B cell (primary cell): ENCODE measurements around the gene AQP12B. TPM values are rescaled to one million over a fixed set of nuclear protein-coding genes. Genes with fewer than 3 reads are reported as not detected.

Experiments used
- ATAC-seq: fragments of 200-7000 bp; cut with Tn5 transposase; one replicate; pipeline ENCODE4 v1.10.0; 2021; ENCODE audit warnings: low read depth, mild to moderate bottlenecking, moderate number of reproducible peaks, moderate library complexity
- CTCF ChIA-PET: fragments of 350-600 bp; sonication (Branson Sonifier 250); formaldehyde crosslinking; loops from one replicate; lab custom pipeline; 2021; ENCODE audit warnings: antibody characterized with exemption, inconsistent platforms; lab: Charles Lee
- POLR2A ChIA-PET: fragments of 350-600 bp; sonication (Branson Sonifier 250); formaldehyde crosslinking; loops from one replicate; lab custom pipeline; 2021; ENCODE audit warnings: antibody characterized with exemption; lab: Charles Lee
- DNase-seq: peaks from one replicate; pipeline ENCODE4 v3.0.0; 2013
- H2AFZ ChIP-seq: 2 replicates; pipeline ENCODE4 v1.6.1; 2012; ENCODE audit warnings: mild to moderate bottlenecking, low read depth, low read length; ENCODE audit not compliant: insufficient read depth, poor library complexity, severe bottlenecking
- H3K27ac ChIP-seq, 2 donors: 1 replicate in 1 of 2; 2 replicates in 1 of 2; pipeline ENCODE4 v1.5.1; 2012 to 2013; ENCODE audit warnings: low read length in 2 of 2, mild to moderate bottlenecking in 2 of 2, moderate library complexity in 1 of 2
- H3K27me3 ChIP-seq, 4 experiments: fragments of 200-600 bp in 1 of 4; sonication (generic) in 1 of 4; replicated peaks in 1 of 4; 1 replicate in 2 of 4; 2 replicates in 2 of 4; pipeline versions ENCODE4 v1.6.1 to v1.7.0; 2013 to 2016; ENCODE audit warnings: low read length in 3 of 4, mild to moderate bottlenecking in 2 of 4, mixed read lengths in 1 of 4, moderate library complexity in 1 of 4; ENCODE audit not compliant: insufficient read depth in 4 of 4, control insufficient read depth in 3 of 4; ENCODE audit errors: control extremely low read depth in 1 of 4
- H3K36me3 ChIP-seq, 2 experiments: replicated peaks in 1 of 2; 1 replicate in 1 of 2; 2 replicates in 1 of 2; pipeline versions ENCODE4 v1.6.1 to v1.7.1; 2013; ENCODE audit warnings: low read length in 1 of 2; ENCODE audit not compliant: insufficient read depth in 2 of 2, control insufficient read depth in 1 of 2; ENCODE audit errors: control extremely low read depth in 1 of 2, extremely low read depth in 1 of 2
- H3K4me1 ChIP-seq, 2 donors: fragments of 200-600 bp in 1 of 2; sonication (generic) in 1 of 2; 1 replicate in 1 of 2; 2 replicates in 1 of 2; pipeline versions ENCODE4 v1.5.1 to v1.6.1; 2013 to 2017; ENCODE audit warnings: low read length in 2 of 2; ENCODE audit not compliant: control insufficient read depth in 2 of 2, insufficient read depth in 2 of 2
- H3K4me2 ChIP-seq: replicated peaks from 2 replicates; pipeline ENCODE3; 2012; ENCODE audit warnings: mild to moderate bottlenecking, low read depth, low read length; ENCODE audit not compliant: poor library complexity, severe bottlenecking
- H3K4me3 ChIP-seq, 5 experiments: fragments of 200-600 bp in 1 of 5; sonication (generic) in 1 of 5; 1 replicate in 3 of 5; 2 replicates in 2 of 5; pipeline versions ENCODE4 v1.5.1 to v1.7.0; 2011 to 2016; ENCODE audit warnings: low read length in 4 of 5, mild to moderate bottlenecking in 4 of 5, low read depth in 2 of 5, control low read depth in 1 of 5, moderate library complexity in 1 of 5; ENCODE audit not compliant: insufficient read depth in 1 of 5; ENCODE audit errors: control extremely low read depth in 1 of 5, extremely low read depth in 1 of 5
- H3K79me2 ChIP-seq: fragments of 200-600 bp; sonication (generic); one replicate; pipeline ENCODE4 v1.6.0; 2016; ENCODE audit warnings: low read length; ENCODE audit not compliant: control insufficient read depth, insufficient read depth
- H3K9ac ChIP-seq: fragments of 200-600 bp; sonication (generic); 2 replicates; pipeline ENCODE4 v1.6.1; 2017; ENCODE audit warnings: mild to moderate bottlenecking, low read length, moderate library complexity
- H3K9me3 ChIP-seq, 3 donors: one replicate each; pipeline versions ENCODE4 v1.6.1 to v1.7.1; 2013; ENCODE audit warnings: low read length in 2 of 3; ENCODE audit not compliant: control insufficient read depth in 2 of 3, insufficient read depth in 1 of 3; ENCODE audit errors: control extremely low read depth in 1 of 3
- H4K20me1 ChIP-seq: 2 replicates; pipeline ENCODE4 v1.6.0; 2012; ENCODE audit warnings: mild to moderate bottlenecking, low read length; ENCODE audit not compliant: insufficient read depth, control insufficient read depth, poor library complexity, severe bottlenecking
- H3K27ac Mint-ChIP-seq: one replicate; pipeline ENCODE4 v1.8.0; 2021; ENCODE audit warnings: mixed read lengths
- H3K27me3 Mint-ChIP-seq: one replicate; pipeline ENCODE4 v1.8.0; 2021; ENCODE audit warnings: mixed read lengths
- H3K4me1 Mint-ChIP-seq: one replicate; pipeline ENCODE4 v1.8.0; 2021; ENCODE audit warnings: mixed read lengths
- H3K4me3 Mint-ChIP-seq: one replicate; pipeline ENCODE4 v1.8.0; 2021; ENCODE audit warnings: mixed read lengths
- H3K9me3 Mint-ChIP-seq: one replicate; pipeline ENCODE4 v1.8.0; 2022; ENCODE audit warnings: mixed read lengths; ENCODE audit not compliant: insufficient read depth
- EZH2 ChIP-seq: IDR thresholded peaks from 2 replicates; pipeline ENCODE4 v1.6.1; 2012; ENCODE audit warnings: borderline replicate concordance, low read depth, mild to moderate bottlenecking, moderate library complexity, low read length; ENCODE audit not compliant: insufficient read depth, poor library complexity, severe bottlenecking
- whole genome bisulfite sequencing: methylation state at CpG from one replicate; pipeline ENCODE4 v1.1.5; 2013; ENCODE audit warnings: missing lambda C conversion rate; ENCODE audit not compliant: insufficient coverage; 5-methylcytosine and 5-hydroxymethylcytosine counted together
- intact Hi-C: fragments of 100-400 bp; cut with micrococcal nuclease; formaldehyde crosslinking; loops from one replicate; pipeline ENCODE4 v1.10.0; 2022
- polyA plus RNA-seq: library from polyadenylated mRNA; depleted of rRNA; stranded (reverse); fragments of >200 nt; gene quantifications from 2 replicates; pipeline ENCODE4 v1.2.3, GENCODE V29; 2012
- total RNA-seq, 2 donors: library from RNA; stranded (reverse); fragments of 120-200 nt in 1 of 2; gene quantifications; 1 replicate in 1 of 2; 2 replicates in 1 of 2; pipeline versions ENCODE4 v1.2.3 to v1.2.4, GENCODE V29; 2013 to 2022
- TF ChIP-seq, protein P1 (sequence below): fragments of 200-600 bp; IDR thresholded peaks from one replicate; pipeline ENCODE4 v1.8.0; 2022; ENCODE audit warnings: antibody characterized with exemption, mild to moderate bottlenecking

Gene AQP12B
- total and polyA plus RNA-seq, 2 donors (not counting 1 experiment from before 2014, with no cell fraction given), result not detected

DNA sequence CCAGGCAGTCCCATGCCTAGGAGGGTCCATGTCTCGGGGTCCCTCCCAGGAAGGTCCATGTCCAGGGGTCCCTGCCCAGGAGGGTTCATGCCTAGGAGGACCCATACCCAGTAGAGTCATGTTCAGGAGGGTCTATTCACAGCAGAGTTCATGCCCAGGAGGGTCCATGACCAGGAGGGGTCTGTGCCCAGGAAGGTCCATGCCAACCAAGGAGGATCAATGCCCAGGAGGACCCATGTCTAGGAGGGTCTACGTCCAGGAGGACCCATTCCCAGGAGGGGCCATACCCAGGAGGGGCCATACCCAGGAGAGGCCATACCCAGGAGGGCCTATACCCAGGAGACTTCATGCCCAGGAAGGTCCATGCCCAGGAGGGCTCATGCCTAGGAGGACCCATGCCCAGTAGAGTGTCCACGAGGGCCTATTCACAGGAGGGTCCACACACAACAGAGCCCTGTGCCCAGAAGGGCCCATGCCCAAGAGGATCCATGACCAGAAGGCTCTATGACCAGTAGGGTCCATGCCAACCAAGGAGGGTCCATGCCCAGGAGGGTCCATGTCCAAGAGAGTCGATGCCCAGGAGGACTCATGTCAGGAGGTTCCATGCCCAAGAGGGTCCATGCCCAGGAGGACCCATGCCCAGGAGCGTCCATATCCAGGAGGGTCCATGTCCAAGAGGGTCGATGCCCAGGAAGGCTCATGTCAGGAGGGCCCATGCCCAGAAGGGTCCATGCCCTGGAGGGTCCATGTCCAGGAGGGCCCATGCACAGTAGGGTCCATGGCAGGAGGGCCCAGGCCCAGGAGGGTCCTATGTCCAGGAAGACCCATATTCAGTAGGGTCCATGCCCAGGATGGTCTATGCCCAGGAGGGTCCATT, 47.3 kb downstream of the AQP12B start:
- no peak overlapping the region for H3K27ac ChIP-seq
- Mint-ChIP-seq H3K4me1 (no peaks in the 10 kb centered on the region), H3K27ac (no peak overlapping the region), H3K4me3 (no peak overlapping the region), H3K27me3 (peaks cover 3% of the 10 kb centered on the region), H3K9me3 (peaks cover 4% of the 10 kb centered on the region)
- intact Hi-C loops, result no loop called here
- no peak for TF ChIP-seq EZH2
- TF ChIP-seq, protein P1, sequence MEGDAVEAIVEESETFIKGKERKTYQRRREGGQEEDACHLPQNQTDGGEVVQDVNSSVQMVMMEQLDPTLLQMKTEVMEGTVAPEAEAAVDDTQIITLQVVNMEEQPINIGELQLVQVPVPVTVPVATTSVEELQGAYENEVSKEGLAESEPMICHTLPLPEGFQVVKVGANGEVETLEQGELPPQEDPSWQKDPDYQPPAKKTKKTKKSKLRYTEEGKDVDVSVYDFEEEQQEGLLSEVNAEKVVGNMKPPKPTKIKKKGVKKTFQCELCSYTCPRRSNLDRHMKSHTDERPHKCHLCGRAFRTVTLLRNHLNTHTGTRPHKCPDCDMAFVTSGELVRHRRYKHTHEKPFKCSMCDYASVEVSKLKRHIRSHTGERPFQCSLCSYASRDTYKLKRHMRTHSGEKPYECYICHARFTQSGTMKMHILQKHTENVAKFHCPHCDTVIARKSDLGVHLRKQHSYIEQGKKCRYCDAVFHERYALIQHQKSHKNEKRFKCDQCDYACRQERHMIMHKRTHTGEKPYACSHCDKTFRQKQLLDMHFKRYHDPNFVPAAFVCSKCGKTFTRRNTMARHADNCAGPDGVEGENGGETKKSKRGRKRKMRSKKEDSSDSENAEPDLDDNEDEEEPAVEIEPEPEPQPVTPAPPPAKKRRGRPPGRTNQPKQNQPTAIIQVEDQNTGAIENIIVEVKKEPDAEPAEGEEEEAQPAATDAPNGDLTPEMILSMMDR, result no peak
- H3K4me2 ChIP-seq, result no peak overlapping the region
- H3K4me1 ChIP-seq, result no peaks in the 10 kb centered on the region
- peaks cover 0 to 41% (median 17%) of the 10 kb centered on the region in 3 donors for H3K9me3 ChIP-seq
- no peaks in the 10 kb centered on the region for H3K36me3 ChIP-seq
- H3K9ac ChIP-seq, result no peak overlapping the region
- no peaks in the 10 kb centered on the region for H3K79me2 ChIP-seq
- no peak overlapping the region for H2AFZ ChIP-seq
- no peak for DNase-seq
- H3K4me3 ChIP-seq, result no peak overlapping the region
- H3K27me3 ChIP-seq, result no peaks in the 10 kb centered on the region
- ChIA-PET CTCF (no interaction called here), POLR2A (no interaction called here)
- ATAC-seq, result no peak
- H4K20me1 ChIP-seq, result no peaks in the 10 kb centered on the region
- WGBS, result 84% methylated on average over 6 of the region's 6 CpGs

DNA sequence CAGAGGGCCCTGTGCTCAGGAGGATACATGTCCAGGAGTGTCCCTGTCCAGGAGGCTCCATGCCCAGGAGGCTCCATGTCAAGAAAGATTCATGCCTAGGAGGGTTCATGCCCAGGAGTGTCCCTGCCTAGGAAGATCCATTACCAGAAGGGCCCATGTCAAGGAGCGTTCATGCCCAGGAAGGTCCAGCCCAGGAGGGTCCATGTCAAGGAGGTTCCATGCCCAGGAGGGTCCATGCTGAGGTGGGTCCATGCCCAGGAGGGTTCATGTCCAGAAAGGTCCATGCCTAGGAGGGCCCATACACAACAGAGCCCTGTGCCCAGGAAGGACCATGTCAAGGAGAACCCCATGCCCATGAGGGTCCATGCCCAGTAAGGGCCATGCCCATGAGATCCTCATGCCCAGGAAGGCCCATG, 50.4 kb downstream of the AQP12B start:
- H3K79me2 ChIP-seq, result no peaks in the 10 kb centered on the region
- H3K27ac Mint-ChIP-seq, result no peak overlapping the region
- no peaks in the 10 kb centered on the region for H3K4me1 ChIP-seq
- peaks cover 0 to 37% (median 17%) of the 10 kb centered on the region in 3 donors for H3K9me3 ChIP-seq
- DNase-seq (no peak), ATAC-seq (no peak)
- H4K20me1 ChIP-seq, result no peaks in the 10 kb centered on the region
- POLR2A ChIA-PET, result no interaction called here
- H3K4me3 Mint-ChIP-seq, result no peak overlapping the region
- no peak overlapping the region for H3K4me3 ChIP-seq
- H3K9ac ChIP-seq, result no peak overlapping the region
- TF ChIP-seq, protein P1, result no peak
- TF ChIP-seq EZH2, result no peak
- no peak overlapping the region for H3K4me2 ChIP-seq
- H3K36me3 ChIP-seq, result no peaks in the 10 kb centered on the region
- CTCF ChIA-PET, result no interaction called here
- no peaks in the 10 kb centered on the region for H3K4me1 Mint-ChIP-seq
- H3K27ac ChIP-seq, result no peak overlapping the region
- peaks cover 4% of the 10 kb centered on the region for H3K9me3 Mint-ChIP-seq
- H2AFZ ChIP-seq, result no peak overlapping the region
- H3K27me3 ChIP-seq, result no peaks in the 10 kb centered on the region
- intact Hi-C loops, result no loop called here
- WGBS, result 93% methylated on average over 1 of the region's 1 CpG
- H3K27me3 Mint-ChIP-seq, result no peaks in the 10 kb centered on the region
